K562 treated with DMSO at 1 percent for 4 hours (cell line): ENCODE results near the gene VEZT. TPM values are rescaled to one million over a fixed set of nuclear protein-coding genes. Genes with fewer than 3 reads are reported as not detected.

Experiments
- total RNA-seq: library from RNA; unstranded; fragments of 300-600 nt; gene quantifications from 2 replicates; pipeline ENCODE4 v1.2.3, GENCODE V29; 2022; ENCODE audit not compliant: insufficient read depth

VEZT gene, protein sequence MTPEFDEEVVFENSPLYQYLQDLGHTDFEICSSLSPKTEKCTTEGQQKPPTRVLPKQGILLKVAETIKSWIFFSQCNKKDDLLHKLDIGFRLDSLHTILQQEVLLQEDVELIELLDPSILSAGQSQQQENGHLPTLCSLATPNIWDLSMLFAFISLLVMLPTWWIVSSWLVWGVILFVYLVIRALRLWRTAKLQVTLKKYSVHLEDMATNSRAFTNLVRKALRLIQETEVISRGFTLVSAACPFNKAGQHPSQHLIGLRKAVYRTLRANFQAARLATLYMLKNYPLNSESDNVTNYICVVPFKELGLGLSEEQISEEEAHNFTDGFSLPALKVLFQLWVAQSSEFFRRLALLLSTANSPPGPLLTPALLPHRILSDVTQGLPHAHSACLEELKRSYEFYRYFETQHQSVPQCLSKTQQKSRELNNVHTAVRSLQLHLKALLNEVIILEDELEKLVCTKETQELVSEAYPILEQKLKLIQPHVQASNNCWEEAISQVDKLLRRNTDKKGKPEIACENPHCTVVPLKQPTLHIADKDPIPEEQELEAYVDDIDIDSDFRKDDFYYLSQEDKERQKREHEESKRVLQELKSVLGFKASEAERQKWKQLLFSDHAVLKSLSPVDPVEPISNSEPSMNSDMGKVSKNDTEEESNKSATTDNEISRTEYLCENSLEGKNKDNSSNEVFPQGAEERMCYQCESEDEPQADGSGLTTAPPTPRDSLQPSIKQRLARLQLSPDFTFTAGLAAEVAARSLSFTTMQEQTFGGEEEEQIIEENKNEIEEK
- 15.0 and 31.8 TPM in 2 replicates for total RNA-seq

GRCh38 chr12:95217377-95218149, at the start of gene VEZT, which contains the start of gene FGD6:
VEZT (plus strand) TSS chr12:95217807; CDS start chr12:95217851, 44 bp downstream.
FGD6 (minus strand) TSS chr12:95217467; CDS start chr12:95217240, 227 bp downstream.

Other genes with a start within 250 kb of the VEZT start
- gene NDUFA12, start 214.1 kb upstream of the VEZT start, total RNA-seq: 127 and 161 TPM in 2 replicates
- 11.5 and 11.9 TPM in 2 replicates for gene NR2C1, start 144.2 kb upstream of the VEZT start, total RNA-seq
- 1.8 and 3.4 TPM in 2 replicates for gene FGD6, start 340 bp upstream of the VEZT start, total RNA-seq